ENCODE data around the gene TOGARAM2. TPM values are rescaled to one million over a fixed set of nuclear protein-coding genes. Genes with fewer than 3 reads are reported as not detected.

TOGARAM2 gene
- total RNA-seq, 1 donor = 0.43 TPM

DNA sequence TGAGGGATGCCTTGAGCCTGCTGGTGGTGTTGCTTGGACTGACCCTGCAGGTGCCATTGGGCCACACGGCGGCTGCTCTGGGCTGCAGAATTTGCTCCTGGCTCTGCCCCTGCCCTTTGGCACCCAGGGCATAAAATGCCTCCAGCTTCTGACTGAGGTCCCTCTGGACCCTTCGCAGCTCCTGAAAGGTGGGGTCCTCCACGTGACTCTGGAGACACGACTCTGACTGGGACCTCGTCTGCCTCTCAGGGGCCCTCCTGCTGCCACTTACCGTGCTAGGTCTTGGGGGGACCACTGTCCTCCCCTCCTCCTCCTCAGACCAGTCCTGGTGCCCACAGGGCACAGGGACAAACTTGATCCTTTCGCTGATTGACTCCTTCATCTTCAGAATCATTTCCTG is 91.2 kb downstream of the TOGARAM2 start:
- H3K4me3 ChIP-seq (ENCODE audit: low read depth, low read length) = no peak overlapping the region
- TF ChIP-seq, protein P1, sequence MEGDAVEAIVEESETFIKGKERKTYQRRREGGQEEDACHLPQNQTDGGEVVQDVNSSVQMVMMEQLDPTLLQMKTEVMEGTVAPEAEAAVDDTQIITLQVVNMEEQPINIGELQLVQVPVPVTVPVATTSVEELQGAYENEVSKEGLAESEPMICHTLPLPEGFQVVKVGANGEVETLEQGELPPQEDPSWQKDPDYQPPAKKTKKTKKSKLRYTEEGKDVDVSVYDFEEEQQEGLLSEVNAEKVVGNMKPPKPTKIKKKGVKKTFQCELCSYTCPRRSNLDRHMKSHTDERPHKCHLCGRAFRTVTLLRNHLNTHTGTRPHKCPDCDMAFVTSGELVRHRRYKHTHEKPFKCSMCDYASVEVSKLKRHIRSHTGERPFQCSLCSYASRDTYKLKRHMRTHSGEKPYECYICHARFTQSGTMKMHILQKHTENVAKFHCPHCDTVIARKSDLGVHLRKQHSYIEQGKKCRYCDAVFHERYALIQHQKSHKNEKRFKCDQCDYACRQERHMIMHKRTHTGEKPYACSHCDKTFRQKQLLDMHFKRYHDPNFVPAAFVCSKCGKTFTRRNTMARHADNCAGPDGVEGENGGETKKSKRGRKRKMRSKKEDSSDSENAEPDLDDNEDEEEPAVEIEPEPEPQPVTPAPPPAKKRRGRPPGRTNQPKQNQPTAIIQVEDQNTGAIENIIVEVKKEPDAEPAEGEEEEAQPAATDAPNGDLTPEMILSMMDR (IDR thresholded peaks at IDR 0.05; ENCODE audit: insufficient read depth, low read depth, low read length) = no peak
- DNase-seq (ENCODE audit: low read depth) = no peak

GRCh38 chr2:29072971-29073725 is 92.0 kb downstream of the TOGARAM2 start:
- TF ChIP-seq, protein P1 (IDR thresholded peaks at IDR 0.05; ENCODE audit: insufficient read depth, low read depth, low read length) = no peak
- H3K4me3 ChIP-seq (ENCODE audit: low read depth, low read length) = no peak overlapping the region
- DNase-seq (ENCODE audit: low read depth) = no peak

DNA sequence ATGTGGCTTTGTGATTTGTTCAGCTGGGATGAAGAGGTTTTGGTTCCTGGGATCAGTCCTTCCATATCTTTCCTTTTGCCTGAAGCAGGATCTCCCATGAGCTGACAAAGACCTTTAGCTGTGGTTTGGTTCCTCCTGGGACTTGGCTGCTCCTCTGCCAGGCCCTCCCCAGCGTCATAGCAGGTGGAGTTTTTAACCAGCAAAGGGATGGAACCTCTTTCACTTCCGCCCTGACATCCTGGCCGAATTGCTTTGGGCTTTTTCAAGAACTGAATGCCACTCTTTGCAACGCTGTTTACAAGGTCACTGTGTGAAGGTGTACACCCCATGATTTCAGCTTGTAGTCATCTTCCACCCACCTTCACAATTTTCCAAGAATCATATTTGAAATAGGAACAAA is 92.8 kb downstream of the TOGARAM2 start:
- TF ChIP-seq, protein P1 (IDR thresholded peaks at IDR 0.05; ENCODE audit: insufficient read depth, low read depth, low read length) = no peak
- DNase-seq (ENCODE audit: low read depth) = no peak
- no peak overlapping the region for H3K4me3 ChIP-seq (ENCODE audit: low read depth, low read length)

GRCh38 chr2:29074411-29074810 is 93.3 kb downstream of the TOGARAM2 start, which contains the start of gene PCARE:
Gene PCARE, minus strand, starts transcription at chr2:29074523. Its CDS starts 262 bp downstream, at chr2:29074261.
- TF ChIP-seq, protein P1 (IDR thresholded peaks at IDR 0.05; ENCODE audit: insufficient read depth, low read depth, low read length) = no peak
- DNase-seq (ENCODE audit: low read depth) = no peak
- no peak within 1 kb of the TSS for H3K4me3 ChIP-seq (ENCODE audit: low read depth, low read length)

- no peak for DNase-seq (ENCODE audit: low read depth)
- TF ChIP-seq, protein P1 (IDR thresholded peaks at IDR 0.05; ENCODE audit: insufficient read depth, low read depth, low read length) = no peak
- no peak overlapping the region for H3K4me3 ChIP-seq (ENCODE audit: low read depth, low read length)
Observed at GRCh38 chr2:29075894-29076705, 95.0 kb downstream of the TOGARAM2 start.

DNA sequence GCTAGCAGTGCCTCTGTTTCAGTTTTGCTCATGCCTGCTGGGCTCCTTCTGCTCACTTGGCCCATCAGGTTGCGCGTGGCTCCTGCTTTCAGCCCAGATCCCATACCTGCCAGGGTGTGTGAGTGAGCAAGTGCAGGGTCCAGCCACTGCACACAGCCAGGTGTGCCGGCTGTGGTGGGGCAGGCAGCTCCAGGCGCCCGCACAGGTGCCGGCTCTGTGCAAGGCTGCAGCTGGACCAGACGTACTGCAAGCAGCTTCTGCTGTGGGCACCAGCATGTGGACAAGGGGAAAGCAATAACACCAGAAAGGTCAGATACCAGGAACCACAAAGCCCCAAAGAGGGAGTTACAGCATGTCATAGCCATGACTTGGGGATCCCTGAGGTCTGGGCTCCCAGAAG is 98.8 kb downstream of the TOGARAM2 start:
- no peak overlapping the region for H3K4me3 ChIP-seq (ENCODE audit: low read depth, low read length)
- DNase-seq (ENCODE audit: low read depth) = no peak
- TF ChIP-seq, protein P1 (IDR thresholded peaks at IDR 0.05; ENCODE audit: insufficient read depth, low read depth, low read length) = no peak
